OCI-LY1 (cell line): Measurements from ENCODE around the gene ZFYVE16.

ENCODE experiments used
- H2AFZ ChIP-seq: fragments of 200-600 bp; sonication (generic), shearing (Covaris generic); 2 replicates; pipeline ENCODE4 v1.6.0; 2014; ENCODE audit warnings: antibody characterized with exemption, mild to moderate bottlenecking, low read length
- H3F3A ChIP-seq: fragments of 200-600 bp; sonication (generic), shearing (Covaris generic); 2 replicates; pipeline ENCODE4 v1.6.0; 2014; ENCODE audit warnings: mild to moderate bottlenecking, antibody characterized with exemption, low read length, moderate library complexity; ENCODE audit not compliant: insufficient read depth
- H3K27ac ChIP-seq: fragments of 200-600 bp; sonication (generic); 2 replicates; pipeline ENCODE4 v1.5.1; 2014; ENCODE audit warnings: low read length, mixed run types, mild to moderate bottlenecking, low read depth; ENCODE audit not compliant: poor library complexity, severe bottlenecking
- H3K27me3 ChIP-seq: fragments of 200-600 bp; sonication (generic); 2 replicates; pipeline ENCODE4 v1.6.0; 2014; ENCODE audit warnings: antibody characterized with exemption, mild to moderate bottlenecking, low read length, moderate library complexity; ENCODE audit not compliant: insufficient read depth
- H3K36me3 ChIP-seq: fragments of 200-600 bp; sonication (generic); 2 replicates; pipeline ENCODE4 v1.6.1; 2014; ENCODE audit warnings: mild to moderate bottlenecking, antibody characterized with exemption, low read length, moderate library complexity, mixed read lengths; ENCODE audit not compliant: insufficient read depth
- H3K4me1 ChIP-seq: fragments of 200-600 bp; sonication (generic); 2 replicates; pipeline ENCODE4 v1.5.1; 2014; ENCODE audit warnings: mild to moderate bottlenecking, low read length, moderate library complexity; ENCODE audit not compliant: insufficient read depth, severe bottlenecking
- H3K4me2 ChIP-seq: fragments of 200-600 bp; sonication (generic), shearing (Covaris generic); 2 replicates; pipeline ENCODE4 v1.6.1; 2014; ENCODE audit warnings: low read length
- H3K4me3 ChIP-seq: fragments of 200-600 bp; sonication (generic); 2 replicates; pipeline ENCODE4 v1.5.1; 2014; ENCODE audit warnings: low read length, low read depth, mild to moderate bottlenecking, mixed read lengths; ENCODE audit not compliant: poor library complexity, severe bottlenecking
- H3K79me2 ChIP-seq: fragments of 200-600 bp; shearing (Covaris generic); 2 replicates; pipeline ENCODE4 v1.6.1; 2016; ENCODE audit warnings: mixed run types, low read length, mixed read lengths; ENCODE audit not compliant: insufficient read depth
- H3K9ac ChIP-seq: fragments of 200-600 bp; sonication (generic), shearing (Covaris generic); 2 replicates; pipeline ENCODE4 v1.6.1; 2014; ENCODE audit warnings: mild to moderate bottlenecking, low read length, mixed read lengths
- H3K9me2 ChIP-seq: fragments of 200-600 bp; sonication (generic), shearing (Covaris generic); 2 replicates; pipeline ENCODE4 v1.6.1; 2014; ENCODE audit warnings: low read depth, mild to moderate bottlenecking, low read length, mixed read lengths
- H3K9me3 ChIP-seq: fragments of 200-600 bp; shearing (Covaris generic); 2 replicates; pipeline ENCODE4 v1.6.1; 2014; ENCODE audit warnings: low read length, mixed read lengths
- H4K20me1 ChIP-seq: fragments of 200-600 bp; sonication (generic), shearing (Covaris generic); 2 replicates; pipeline ENCODE4 v1.6.0; 2016; ENCODE audit warnings: mild to moderate bottlenecking, low read length; ENCODE audit not compliant: insufficient read depth
- EZH2 ChIP-seq: fragments of 200-600 bp; sonication (generic), shearing (Covaris generic); IDR thresholded peaks from 2 replicates; pipeline ENCODE4 v1.8.0; 2017; ENCODE audit warnings: borderline replicate concordance, mixed run types, mild to moderate bottlenecking, antibody characterized with exemption, low read length, moderate library complexity, mixed read lengths
- TF ChIP-seq, protein P1 (sequence below): fragments of 200-600 bp; sonication (generic), shearing (Covaris generic); IDR thresholded peaks from 2 replicates; pipeline ENCODE4 v1.5.1; 2017; ENCODE audit warnings: mild to moderate bottlenecking, antibody characterized with exemption, low read length, moderate library complexity, mixed read lengths

ZFYVE16 gene

DNA sequence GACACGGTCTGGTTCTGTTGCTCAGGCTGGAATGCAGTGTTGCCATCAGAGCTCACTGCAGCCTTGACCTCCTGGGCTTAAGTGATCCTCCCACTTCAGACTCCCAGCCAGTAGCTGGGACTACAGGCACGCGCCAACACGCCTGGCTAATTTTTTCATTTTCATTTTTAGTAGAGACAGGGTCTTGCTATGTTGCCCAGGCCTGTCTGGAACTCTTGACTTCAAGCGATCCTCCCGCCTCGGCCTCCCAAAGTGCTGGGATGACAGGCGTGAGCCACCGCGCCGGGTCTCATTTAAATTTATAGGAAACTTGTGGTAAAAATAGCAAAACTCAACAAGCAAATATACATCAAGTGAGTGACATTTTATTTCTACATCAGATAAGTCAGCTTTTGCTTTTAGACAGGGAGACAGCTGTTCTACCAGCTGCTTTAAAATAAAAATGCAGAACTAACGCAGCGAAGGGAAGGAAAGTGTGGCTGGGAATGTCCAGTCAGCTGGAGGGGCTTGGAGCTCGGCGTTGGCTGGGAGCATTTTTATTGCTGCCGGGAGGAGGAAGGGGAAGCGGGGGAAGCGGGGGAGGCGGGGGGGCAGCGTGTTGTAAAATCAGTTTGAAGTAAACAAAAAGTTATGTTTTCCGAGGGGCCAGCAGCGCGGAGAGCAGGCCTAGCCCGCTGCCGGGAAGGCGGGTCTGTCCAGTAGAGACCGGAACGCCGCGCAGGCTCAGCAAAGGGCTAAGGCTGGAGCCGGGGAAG, 707 bp upstream of the ZFYVE16 start:
- TF ChIP-seq, protein P1, sequence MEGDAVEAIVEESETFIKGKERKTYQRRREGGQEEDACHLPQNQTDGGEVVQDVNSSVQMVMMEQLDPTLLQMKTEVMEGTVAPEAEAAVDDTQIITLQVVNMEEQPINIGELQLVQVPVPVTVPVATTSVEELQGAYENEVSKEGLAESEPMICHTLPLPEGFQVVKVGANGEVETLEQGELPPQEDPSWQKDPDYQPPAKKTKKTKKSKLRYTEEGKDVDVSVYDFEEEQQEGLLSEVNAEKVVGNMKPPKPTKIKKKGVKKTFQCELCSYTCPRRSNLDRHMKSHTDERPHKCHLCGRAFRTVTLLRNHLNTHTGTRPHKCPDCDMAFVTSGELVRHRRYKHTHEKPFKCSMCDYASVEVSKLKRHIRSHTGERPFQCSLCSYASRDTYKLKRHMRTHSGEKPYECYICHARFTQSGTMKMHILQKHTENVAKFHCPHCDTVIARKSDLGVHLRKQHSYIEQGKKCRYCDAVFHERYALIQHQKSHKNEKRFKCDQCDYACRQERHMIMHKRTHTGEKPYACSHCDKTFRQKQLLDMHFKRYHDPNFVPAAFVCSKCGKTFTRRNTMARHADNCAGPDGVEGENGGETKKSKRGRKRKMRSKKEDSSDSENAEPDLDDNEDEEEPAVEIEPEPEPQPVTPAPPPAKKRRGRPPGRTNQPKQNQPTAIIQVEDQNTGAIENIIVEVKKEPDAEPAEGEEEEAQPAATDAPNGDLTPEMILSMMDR: no peak
- TF ChIP-seq EZH2: no peak
- H3K27ac ChIP-seq: peak overlapping the region; percentile 71
- H3K27me3 ChIP-seq: no peaks in the 10 kb centered on the region
- H3K36me3 ChIP-seq: no peaks in the 10 kb centered on the region
- no peak overlapping the region for H2AFZ ChIP-seq
- H3K79me2 ChIP-seq: peaks cover 7% of the 10 kb centered on the region; the same call in 1 of the 2 replicates
- H3K9me3 ChIP-seq: no peaks in the 10 kb centered on the region
- H3K4me3 ChIP-seq: peak overlapping the region; percentile 82
- no peaks in the 10 kb centered on the region for H3K9me2 ChIP-seq
- peak overlapping the region; percentile 77 for H3K9ac ChIP-seq
- H3F3A ChIP-seq: no peaks in the 10 kb centered on the region
- H3K4me1 ChIP-seq: peaks cover 22% of the 10 kb centered on the region
- peak overlapping the region; percentile 97 for H3K4me2 ChIP-seq
- no peaks in the 10 kb centered on the region for H4K20me1 ChIP-seq

DNA sequence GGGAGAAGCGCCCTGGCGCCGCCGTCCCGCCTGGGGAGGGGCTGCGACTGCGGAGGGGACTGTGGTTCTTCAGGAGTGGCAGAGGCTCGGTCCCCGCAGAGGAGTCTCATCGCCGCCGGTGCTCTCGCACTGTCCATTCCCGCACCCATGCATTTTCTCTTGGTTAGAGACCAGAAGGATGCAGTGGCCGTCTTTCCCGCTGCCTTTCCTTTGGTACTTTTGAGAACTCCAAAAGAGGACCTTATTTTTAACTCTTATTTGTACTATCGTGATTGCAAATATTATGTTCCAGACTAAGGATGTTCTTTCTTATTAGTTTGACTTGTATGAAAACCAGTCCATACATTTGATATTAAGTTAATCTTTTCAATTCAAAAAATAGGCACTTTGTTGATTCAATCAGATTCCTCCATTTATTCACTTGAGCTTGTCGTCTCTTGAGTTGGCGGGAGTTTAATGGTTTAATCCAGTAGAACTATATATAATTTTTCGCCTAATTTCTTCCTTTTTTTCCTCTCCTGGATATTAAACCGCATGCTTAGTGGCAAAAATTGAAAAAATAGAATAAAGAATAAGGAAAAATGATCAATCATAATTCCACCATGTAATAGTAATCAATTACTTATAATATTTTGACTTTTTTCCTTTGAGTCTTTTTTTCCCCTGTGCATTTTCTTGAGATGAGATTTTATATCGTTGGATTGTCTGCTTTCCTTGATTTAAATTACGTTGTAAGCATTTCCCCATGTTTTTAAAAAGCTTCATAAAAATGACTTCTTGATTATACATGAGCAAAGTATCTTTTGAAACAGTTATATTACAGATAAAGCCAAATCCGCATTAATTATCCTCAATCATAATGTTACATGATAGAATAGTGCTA, 861 bp downstream of the ZFYVE16 start:
- Histone ChIP-seq H3K27ac (no peak overlapping the region), H3K4me1 (peaks cover 22% of the 10 kb centered on the region), H3K79me2 (peaks cover 7% of the 10 kb centered on the region; the same call in 1 of the 2 replicates), H3K4me3 (peak overlapping the region; percentile 82), H3F3A (no peaks in the 10 kb centered on the region), H3K9me3 (no peaks in the 10 kb centered on the region), H3K9me2 (no peaks in the 10 kb centered on the region), H3K4me2 (peak overlapping the region; percentile 97), H3K27me3 (no peaks in the 10 kb centered on the region), H2AFZ (no peak overlapping the region), H3K9ac (peak overlapping the region; percentile 77), H4K20me1 (no peaks in the 10 kb centered on the region), H3K36me3 (no peaks in the 10 kb centered on the region)
- TF ChIP-seq, protein P1: no peak
- TF ChIP-seq EZH2: no peak

GRCh38 chr5:80409367-80409966, 1.6 kb downstream of the ZFYVE16 start:
- H3F3A ChIP-seq: no peaks in the 10 kb centered on the region
- H3K4me2 ChIP-seq: peak overlapping the region; percentile 97
- H3K9ac ChIP-seq: peak overlapping the region; percentile 77; the same call in 1 of the 2 replicates
- no peaks in the 10 kb centered on the region for H3K27me3 ChIP-seq
- H3K9me3 ChIP-seq: no peaks in the 10 kb centered on the region
- no peak for TF ChIP-seq EZH2
- TF ChIP-seq, protein P1: no peak
- H4K20me1 ChIP-seq: no peaks in the 10 kb centered on the region
- no peaks in the 10 kb centered on the region for H3K36me3 ChIP-seq
- H3K4me1 ChIP-seq: peaks cover 22% of the 10 kb centered on the region
- peaks cover 7% of the 10 kb centered on the region; the same call in 1 of the 2 replicates for H3K79me2 ChIP-seq
- H3K4me3 ChIP-seq: peak overlapping the region; percentile 82
- no peak overlapping the region for H2AFZ ChIP-seq
- no peaks in the 10 kb centered on the region for H3K9me2 ChIP-seq
- H3K27ac ChIP-seq: no peak overlapping the region
